Glutamatergic neuron (in vitro differentiated cells): Measurements from ENCODE around the gene KCP. TPM values are rescaled to one million over a fixed set of nuclear protein-coding genes. Genes with fewer than 3 reads are reported as not detected.

Experiments used
- DNase-seq: peaks from one replicate; pipeline ENCODE4 v3.0.0; 2022
- H3K27ac Mint-ChIP-seq: one replicate; pipeline ENCODE4 v1.8.0; 2020; ENCODE audit warnings: mild to moderate bottlenecking, mixed read lengths, inconsistent platforms; ENCODE audit not compliant: unreplicated experiment
- H3K27me3 Mint-ChIP-seq: one replicate; pipeline ENCODE4 v1.8.0; 2020; ENCODE audit warnings: mild to moderate bottlenecking, moderate library complexity, mixed read lengths, inconsistent platforms; ENCODE audit not compliant: unreplicated experiment
- H3K36me3 Mint-ChIP-seq: one replicate; pipeline ENCODE4 v1.8.0; 2020; ENCODE audit warnings: mild to moderate bottlenecking, mixed read lengths, inconsistent platforms; ENCODE audit not compliant: unreplicated experiment
- H3K4me1 Mint-ChIP-seq: one replicate; pipeline ENCODE4 v1.8.0; 2020; ENCODE audit warnings: mild to moderate bottlenecking, low read depth, mixed read lengths, inconsistent platforms; ENCODE audit not compliant: unreplicated experiment
- H3K4me3 Mint-ChIP-seq: one replicate; pipeline ENCODE4 v1.8.0; 2020; ENCODE audit warnings: mild to moderate bottlenecking, mixed read lengths, inconsistent platforms; ENCODE audit not compliant: unreplicated experiment
- H3K9me3 Mint-ChIP-seq: one replicate; pipeline ENCODE4 v1.8.0; 2020; ENCODE audit warnings: mild to moderate bottlenecking, moderate library complexity, mixed read lengths, inconsistent platforms; ENCODE audit not compliant: unreplicated experiment
- total RNA-seq: library from RNA; stranded (reverse); fragmentation: NEBNext Ultra II Directional; extraction: Animal tissue kit (Norgen Biotek cat#: 25700); gene quantifications from one replicate; pipeline ENCODE4 v1.2.1, GENCODE V29; 2021; ENCODE audit not compliant: unreplicated experiment
- TF ChIP-seq, protein P1 (sequence below): fragments of 200-600 bp; sonication (generic); IDR thresholded peaks from one replicate; pipeline ENCODE4 v1.5.0; 2021; ENCODE audit not compliant: partially characterized antibody, unreplicated experiment

Gene KCP
- total RNA-seq, 1 donor from 2014 or later, result 2.2 TPM

DNA sequence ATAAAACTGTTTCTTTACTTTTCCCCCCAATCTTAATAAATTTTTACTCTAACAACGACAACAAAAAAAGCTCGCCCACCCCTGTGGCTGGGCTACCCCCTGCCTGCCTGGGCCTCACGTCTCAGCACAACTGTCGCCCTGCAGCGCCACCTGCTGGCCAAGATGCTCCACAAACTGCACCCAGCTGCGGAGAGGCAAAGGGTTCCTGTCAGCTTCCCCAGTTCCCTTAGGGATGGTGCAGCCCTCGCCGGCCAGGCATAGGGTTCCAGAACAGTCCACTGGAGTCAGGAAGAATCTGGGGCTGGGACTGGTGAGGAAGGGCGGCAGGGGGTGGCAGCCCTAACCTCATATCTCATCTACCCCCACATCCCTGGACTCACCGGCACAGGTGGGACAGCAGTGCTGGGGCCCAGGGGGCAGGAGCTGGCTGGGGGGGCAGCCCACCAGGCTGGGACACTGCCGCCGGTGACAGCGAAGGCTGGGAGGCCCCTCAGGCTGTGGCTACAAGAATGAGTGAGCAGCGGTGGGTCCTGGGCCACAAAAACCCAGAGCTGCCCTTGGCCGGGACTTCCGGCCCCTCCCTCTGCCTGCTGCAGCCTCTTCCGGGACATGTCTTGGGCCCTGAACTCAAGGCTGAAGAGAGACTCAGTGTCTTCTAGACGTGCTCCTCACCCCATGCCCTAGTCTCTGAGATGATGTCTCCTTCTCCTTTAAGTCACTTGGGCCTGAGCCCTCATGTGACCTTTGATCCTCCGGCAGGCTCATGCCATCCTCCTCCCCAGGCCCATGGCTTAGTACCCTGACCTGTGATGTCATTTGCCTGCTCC is 26.7 kb downstream of the KCP start:
- Mint-ChIP-seq H3K27me3 (peaks cover 9% of the 10 kb centered on the region), H3K4me3 (no peak overlapping the region), H3K36me3 (no peaks in the 10 kb centered on the region), H3K27ac (no peak overlapping the region), H3K9me3 (peaks cover 12% of the 10 kb centered on the region), H3K4me1 (peaks cover 9% of the 10 kb centered on the region)
- peak; percentile 90 for DNase-seq
- TF ChIP-seq, protein P1, sequence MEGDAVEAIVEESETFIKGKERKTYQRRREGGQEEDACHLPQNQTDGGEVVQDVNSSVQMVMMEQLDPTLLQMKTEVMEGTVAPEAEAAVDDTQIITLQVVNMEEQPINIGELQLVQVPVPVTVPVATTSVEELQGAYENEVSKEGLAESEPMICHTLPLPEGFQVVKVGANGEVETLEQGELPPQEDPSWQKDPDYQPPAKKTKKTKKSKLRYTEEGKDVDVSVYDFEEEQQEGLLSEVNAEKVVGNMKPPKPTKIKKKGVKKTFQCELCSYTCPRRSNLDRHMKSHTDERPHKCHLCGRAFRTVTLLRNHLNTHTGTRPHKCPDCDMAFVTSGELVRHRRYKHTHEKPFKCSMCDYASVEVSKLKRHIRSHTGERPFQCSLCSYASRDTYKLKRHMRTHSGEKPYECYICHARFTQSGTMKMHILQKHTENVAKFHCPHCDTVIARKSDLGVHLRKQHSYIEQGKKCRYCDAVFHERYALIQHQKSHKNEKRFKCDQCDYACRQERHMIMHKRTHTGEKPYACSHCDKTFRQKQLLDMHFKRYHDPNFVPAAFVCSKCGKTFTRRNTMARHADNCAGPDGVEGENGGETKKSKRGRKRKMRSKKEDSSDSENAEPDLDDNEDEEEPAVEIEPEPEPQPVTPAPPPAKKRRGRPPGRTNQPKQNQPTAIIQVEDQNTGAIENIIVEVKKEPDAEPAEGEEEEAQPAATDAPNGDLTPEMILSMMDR, result peak; percentile 99

DNA sequence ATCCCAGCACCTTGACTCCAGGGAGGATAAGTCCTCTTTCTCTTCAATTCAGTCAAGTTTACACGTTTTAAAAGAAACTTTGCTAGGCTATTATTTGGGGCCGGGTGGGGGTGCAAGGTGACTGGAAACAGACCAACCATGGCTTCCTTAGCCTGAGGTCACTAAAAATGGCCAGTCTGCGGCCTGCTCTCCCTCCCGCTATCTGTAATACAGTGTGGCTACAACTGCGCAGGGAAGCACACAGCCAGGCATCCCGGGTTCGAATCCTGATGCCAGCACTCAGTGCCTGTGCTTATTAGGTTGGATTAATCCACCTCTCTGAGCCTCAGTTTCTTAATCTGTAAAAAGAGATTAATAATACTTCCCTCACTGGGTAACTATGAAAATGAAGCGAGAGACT is 28.4 kb downstream of the KCP start:
- TF ChIP-seq, protein P1, result no peak
- H3K9me3 Mint-ChIP-seq, result peaks cover 12% of the 10 kb centered on the region
- H3K36me3 Mint-ChIP-seq, result no peaks in the 10 kb centered on the region
- H3K27me3 Mint-ChIP-seq, result peaks cover 9% of the 10 kb centered on the region
- H3K4me3 Mint-ChIP-seq, result no peak overlapping the region
- H3K27ac Mint-ChIP-seq, result no peak overlapping the region
- no peak for DNase-seq
- H3K4me1 Mint-ChIP-seq, result peaks cover 9% of the 10 kb centered on the region

GRCh38 chr7:128881458-128882125 is 28.9 kb downstream of the KCP start:
- Mint-ChIP-seq H3K27me3 (peaks cover 9% of the 10 kb centered on the region), H3K9me3 (peaks cover 12% of the 10 kb centered on the region), H3K4me1 (peaks cover 9% of the 10 kb centered on the region), H3K36me3 (no peaks in the 10 kb centered on the region), H3K27ac (no peak overlapping the region), H3K4me3 (peak overlapping the region; percentile 52)
- TF ChIP-seq, protein P1, result no peak
- DNase-seq, result no peak

GRCh38 chr7:128880791-128881457 is 29.6 kb downstream of the KCP start:
- peak; percentile 55 for DNase-seq
- Mint-ChIP-seq H3K27ac (no peak overlapping the region), H3K27me3 (peaks cover 10% of the 10 kb centered on the region), H3K4me3 (peak overlapping the region; percentile 57), H3K9me3 (peaks cover 12% of the 10 kb centered on the region), H3K36me3 (no peaks in the 10 kb centered on the region), H3K4me1 (peaks cover 9% of the 10 kb centered on the region)
- TF ChIP-seq, protein P1, result no peak
